Thyroid gland (tissue), 4 donors: ENCODE data around the gene NBEAL1. TPM values are rescaled to one million over a fixed set of nuclear protein-coding genes. Genes with fewer than 3 reads are reported as not detected.
"Not testable (repeated sequence)": the region's sequence is repeated elsewhere in the genome, so short reads cannot be mapped to it uniquely, and the experiment has no call there.

Experiments
- DNase-seq, 2 donors: peaks; one replicate each; pipeline ENCODE4 v3.0.0-alpha.2; 2019
- H3K27ac ChIP-seq, 3 donors: fragments of 200-600 bp; sonication (generic); 1 replicate in 2 of 3; 2 replicates in 1 of 3; pipeline ENCODE4 v1.5.1; 2016 to 2019; ENCODE audit warnings: mild to moderate bottlenecking in 1 of 3, moderate library complexity in 1 of 3
- H3K27me3 ChIP-seq: fragments of 200-600 bp; sonication (generic); one replicate; pipeline ENCODE4 v1.5.1; 2019
- H3K36me3 ChIP-seq, 2 donors: fragments of 200-600 bp; sonication (generic); one replicate each; pipeline ENCODE4 v1.5.1; 2016 to 2019
- H3K4me1 ChIP-seq, 2 donors: fragments of 200-600 bp; sonication (generic); one replicate each; pipeline ENCODE4 v1.5.1; 2017 to 2019
- H3K4me3 ChIP-seq, 3 donors: fragments of 200-600 bp; sonication (generic); replicated peaks in 1 of 3; 1 replicate in 2 of 3; 2 replicates in 1 of 3; pipeline ENCODE4 v1.5.1; 2016; ENCODE audit warnings: mild to moderate bottlenecking in 1 of 3
- H3K9me3 ChIP-seq: fragments of 200-600 bp; sonication (generic); one replicate; pipeline ENCODE4 v1.5.1; 2017
- CTCF ChIP-seq, 6 experiments: fragments of 200-600 bp in 3 of 6; fragments of 450-650 bp in 3 of 6; sonication (generic) in 3 of 6; IDR thresholded peaks; one replicate each; pipeline ENCODE4 v1.5.1; 2016 to 2019; ENCODE audit warnings: antibody characterized with exemption in 6 of 6, mild to moderate bottlenecking in 2 of 6, inconsistent platforms in 1 of 6, moderate library complexity in 1 of 6
- POLR2A ChIP-seq, 2 donors: fragments of 450-650 bp; IDR thresholded peaks; one replicate each; pipeline ENCODE4 v1.6.1; 2017; ENCODE audit warnings: antibody characterized with exemption in 2 of 2, mild to moderate bottlenecking in 2 of 2, moderate library complexity in 1 of 2
- WGBS, 2 donors: methylation state at CpG; one replicate each; pipeline ENCODE4 v1.1.5; 2017; 5-methylcytosine and 5-hydroxymethylcytosine counted together
- intact Hi-C: fragments of 100-400 bp; cut with DNase I; formaldehyde crosslinking; loops from one replicate; pipeline ENCODE4 v1.15.1; 2023
- total RNA-seq, 4 donors: library from RNA; depleted of rRNA; stranded (reverse); fragments of >200 nt; gene quantifications; one replicate each; pipeline ENCODE4 v1.2.3, GENCODE V29; 2016

NBEAL1 gene
- total RNA-seq, 4 donors from 2014 or later, result 58.8 to 88.8 (median 71.3) TPM

- H3K9me3 ChIP-seq, result no peaks in the 10 kb centered on the region
- H3K36me3 ChIP-seq, result no peaks in the 10 kb centered on the region
- WGBS, 2 donors, result 86 to 91% methylated on average over 3 of the region's 3 CpGs
- H3K4me1 ChIP-seq, result no peaks in the 10 kb centered on the region
- H3K27ac ChIP-seq, result no peak overlapping the region
- H3K27me3 ChIP-seq, result no peaks in the 10 kb centered on the region
- TF ChIP-seq POLR2A (IDR thresholded peaks at IDR 0.05) (no peak), CTCF (IDR thresholded peaks at IDR 0.05) (no peak)
- no peak overlapping the region for H3K4me3 ChIP-seq
- DNase-seq, result no peak
- intact Hi-C loops, result no loop called here
Observed at GRCh38 chr2:203035879-203036470, 21.3 kb downstream of the NBEAL1 start.

DNA sequence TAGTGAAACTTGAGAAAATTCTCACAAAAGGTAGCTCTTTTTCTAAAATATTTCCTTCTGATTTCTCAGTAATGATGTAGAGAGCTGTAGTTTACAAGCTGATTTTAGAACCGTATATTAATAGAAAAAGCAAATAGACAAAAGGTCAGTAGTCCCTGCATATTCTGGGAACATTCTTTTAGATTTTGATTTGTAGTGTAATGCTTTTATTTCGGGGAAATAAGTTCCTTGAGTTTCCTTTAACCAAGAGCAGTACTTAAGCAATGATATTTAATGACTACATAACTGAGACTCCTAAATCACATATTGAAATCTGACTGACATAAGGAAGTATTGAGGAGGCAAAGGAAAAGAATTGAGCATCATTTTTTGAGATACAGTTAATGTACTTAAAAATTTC is 22.4 kb downstream of the NBEAL1 start:
- WGBS, 2 donors, result 72 to 79% methylated on average over 2 of the region's 2 CpGs
- H3K4me1 ChIP-seq, result no peaks in the 10 kb centered on the region
- intact Hi-C loops, result no loop called here
- no peaks in the 10 kb centered on the region for H3K27me3 ChIP-seq
- TF ChIP-seq POLR2A (IDR thresholded peaks at IDR 0.05) (no peak), CTCF (IDR thresholded peaks at IDR 0.05) (no peak)
- DNase-seq, result no peak
- no peaks in the 10 kb centered on the region for H3K9me3 ChIP-seq
- peaks cover 2 to 3% of the 10 kb centered on the region in 2 donors for H3K36me3 ChIP-seq
- no peak overlapping the region for H3K27ac ChIP-seq
- H3K4me3 ChIP-seq, result no peak overlapping the region

DNA sequence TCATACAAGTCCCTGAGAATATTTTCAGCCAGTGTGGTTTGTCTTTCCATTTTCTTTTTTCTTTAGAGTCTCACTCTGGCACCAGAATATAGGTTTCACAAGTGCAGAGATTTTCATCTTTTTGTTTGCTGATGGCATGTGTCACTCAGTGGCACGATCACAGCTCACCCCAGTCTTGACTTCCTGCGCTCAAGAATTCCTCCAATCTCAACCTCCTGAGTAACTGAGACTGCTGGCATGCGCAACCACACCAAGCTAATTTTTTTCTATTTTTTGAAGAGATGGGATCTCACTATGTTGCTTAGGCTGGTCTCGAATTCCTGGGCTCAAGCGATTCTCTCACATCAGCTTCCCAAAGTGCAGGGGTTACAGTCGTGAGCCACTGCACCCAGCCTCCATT is 23.9 kb downstream of the NBEAL1 start:
- TF ChIP-seq CTCF (IDR thresholded peaks at IDR 0.05), result no peak
- TF ChIP-seq POLR2A (IDR thresholded peaks at IDR 0.05), result no peak
- H3K27ac ChIP-seq, result no peak overlapping the region
- H3K36me3 ChIP-seq, result peaks cover 4 to 7% of the 10 kb centered on the region in 2 donors

DNA sequence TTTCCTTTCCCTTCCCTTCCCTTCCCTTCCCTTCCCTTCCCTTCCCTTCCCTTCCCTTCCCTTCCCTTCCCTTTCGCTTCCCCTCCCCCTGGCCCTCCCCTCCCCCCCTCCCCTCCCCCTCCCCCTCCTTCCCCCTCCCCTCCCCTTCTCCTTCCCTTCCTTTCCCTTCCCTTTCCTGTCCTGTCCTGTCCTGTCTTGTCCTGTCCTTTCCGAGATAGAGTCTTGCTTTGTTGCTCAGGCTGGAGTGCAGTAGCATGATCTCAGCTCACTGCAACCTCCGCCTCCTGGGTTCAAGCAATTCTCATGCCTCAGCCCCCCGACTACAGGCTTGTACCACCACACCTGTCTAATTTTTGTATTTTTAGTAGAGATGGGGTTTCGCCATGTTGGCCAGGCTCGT is 24.5 kb downstream of the NBEAL1 start:
- H3K27ac ChIP-seq, H3K9me3 ChIP-seq, H3K36me3 ChIP-seq, H3K4me1 ChIP-seq, DNase-seq, H3K4me3 ChIP-seq, intact Hi-C loops, H3K27me3 ChIP-seq: not testable (repeated sequence)
- WGBS, 2 donors, result 92 to 95% methylated on average over 6 of the region's 6 CpGs

More for the DNA sequence above, 23.9 kb downstream of the NBEAL1 start:
- Histone ChIP-seq H3K4me1 (no peaks in the 10 kb centered on the region), H3K4me3 (no peak overlapping the region), H3K9me3 (no peaks in the 10 kb centered on the region), H3K27me3 (no peaks in the 10 kb centered on the region)
- WGBS, 2 donors, result 94% methylated on average over 6 of the region's 6 CpGs
- intact Hi-C loops, result no loop called here
- no peak for DNase-seq

GRCh38 chr2:203040966-203041521 is 26.4 kb downstream of the NBEAL1 start:
- Histone ChIP-seq H3K27me3 (no peaks in the 10 kb centered on the region), H3K4me3 (no peak overlapping the region), H3K36me3 (peaks cover 4 to 7% of the 10 kb centered on the region in 2 donors), H3K9me3 (no peaks in the 10 kb centered on the region), H3K27ac (no peak overlapping the region), H3K4me1 (no peaks in the 10 kb centered on the region)
- WGBS, 2 donors, result 85 to 92% methylated on average over 2 of the region's 2 CpGs
- DNase-seq, result no peak
- intact Hi-C loops, result no loop called here
- TF ChIP-seq POLR2A (IDR thresholded peaks at IDR 0.05) (no peak), CTCF (IDR thresholded peaks at IDR 0.05) (no peak)
